KBM-7 (cell line): ENCODE data around the gene FAM13B.
"Not testable (repeated sequence)": the region's sequence is repeated elsewhere in the genome, so short reads cannot be mapped to it uniquely, and the experiment has no call there.

ENCODE experiments used
- DNase-seq: peaks from one replicate; pipeline ENCODE4 v3.0.0-alpha.2; 2015
- in situ Hi-C: fragments of 300-500 bp; cut with MboI; formaldehyde crosslinking; loops from 2 replicates; pipeline ENCODE4 v1.14.3; 2020; ENCODE audit warnings: low sequenced_read_pairs, low pct_unique_long_range_greater_than_20kb, mixed read lengths

FAM13B gene

DNA sequence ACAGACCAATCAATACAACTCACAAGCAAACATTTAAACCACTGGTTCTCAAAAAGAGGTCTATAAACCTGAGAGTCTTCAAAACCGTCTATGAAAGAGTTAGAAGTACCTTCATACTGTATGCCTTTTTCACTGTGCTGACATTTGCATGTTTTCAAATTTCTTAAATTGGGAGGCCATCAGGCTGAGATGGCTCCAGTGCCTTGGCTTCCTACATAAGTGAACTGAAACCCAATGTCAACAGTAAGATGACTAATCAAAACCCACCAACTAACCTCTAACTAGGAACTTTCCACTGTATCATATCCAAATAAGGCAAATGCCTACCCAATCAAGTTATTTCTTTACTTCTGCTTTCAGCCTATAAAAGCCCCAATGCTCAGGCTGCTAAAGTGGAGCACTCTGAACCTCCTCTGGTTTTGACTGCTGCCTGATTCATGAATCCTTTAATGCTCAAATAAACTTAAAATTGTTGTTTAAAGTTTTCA, 35.1 kb downstream of the FAM13B start:
- in situ Hi-C loops, result no loop called here
- DNase-seq, result peak; percentile 36

DNA sequence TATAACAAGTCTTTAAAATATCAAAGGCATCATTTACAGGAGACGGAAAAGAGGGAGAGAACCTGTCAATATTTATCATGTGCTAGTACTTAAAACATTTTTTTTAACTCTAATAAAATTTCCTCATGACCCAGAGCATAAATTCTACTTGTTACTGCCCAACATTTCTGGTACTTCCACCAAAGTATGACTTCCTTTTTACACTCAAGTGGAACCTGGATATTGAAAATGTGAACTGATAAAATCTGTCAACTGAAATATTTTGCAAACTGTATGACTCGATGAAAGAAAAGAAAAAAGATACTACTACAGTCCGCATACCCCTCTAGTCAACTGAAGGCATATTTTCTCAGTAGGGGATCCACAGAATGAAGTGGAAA, 37.1 kb downstream of the FAM13B start:
- in situ Hi-C loops, result no loop called here
- DNase-seq, result peak; percentile 40

DNA sequence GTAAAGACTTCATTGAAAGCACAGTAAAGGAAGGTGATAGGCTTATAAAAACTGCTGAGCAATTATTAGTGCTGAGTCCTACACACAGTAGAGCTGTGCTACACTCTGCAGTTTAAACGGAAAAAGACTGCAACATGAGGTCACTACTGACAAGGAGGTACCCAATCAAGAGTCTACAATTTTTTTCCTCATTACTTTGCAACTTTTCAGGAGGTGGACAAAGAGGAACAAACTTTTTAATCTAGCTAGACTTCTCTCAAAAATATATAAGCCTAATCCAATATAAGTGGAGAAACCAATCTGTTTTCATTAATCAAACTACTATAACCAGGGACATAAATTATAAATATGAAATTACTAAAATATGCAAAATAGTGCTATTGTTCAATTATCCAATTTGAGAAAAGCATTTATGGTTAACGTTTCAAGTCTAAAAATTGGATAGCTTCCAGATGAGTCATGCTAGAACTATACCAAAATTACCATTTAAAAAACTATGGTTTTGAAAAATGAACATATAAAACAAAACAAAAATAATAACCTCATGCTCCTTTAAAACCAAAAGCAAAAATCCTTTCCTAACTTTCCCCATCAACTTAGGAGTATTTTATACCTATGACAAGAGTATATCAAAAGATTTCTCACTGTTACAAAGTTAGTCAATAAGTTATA, 37.7 kb downstream of the FAM13B start:
- in situ Hi-C loops, result no loop called here
- DNase-seq, result peak; percentile 69

DNA sequence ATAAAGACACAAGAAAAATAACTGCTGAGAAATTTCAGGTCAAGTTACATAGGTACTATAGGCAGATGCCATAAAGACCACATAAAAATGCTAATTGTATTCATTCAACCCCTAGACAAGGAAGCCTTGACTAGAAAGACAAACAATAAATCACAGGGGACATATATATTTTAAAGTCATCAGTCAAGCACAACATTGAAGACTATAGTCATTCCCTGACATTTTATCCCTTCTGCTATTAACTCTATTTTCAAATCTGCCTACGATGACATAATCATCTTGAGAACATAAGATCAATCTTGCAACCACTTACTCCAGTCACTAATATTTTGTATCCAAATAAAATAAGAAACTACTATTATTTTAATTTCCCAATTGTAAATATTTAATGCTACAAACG, 38.3 kb downstream of the FAM13B start:
- in situ Hi-C loops, result no loop called here
- DNase-seq, result no peak

DNA sequence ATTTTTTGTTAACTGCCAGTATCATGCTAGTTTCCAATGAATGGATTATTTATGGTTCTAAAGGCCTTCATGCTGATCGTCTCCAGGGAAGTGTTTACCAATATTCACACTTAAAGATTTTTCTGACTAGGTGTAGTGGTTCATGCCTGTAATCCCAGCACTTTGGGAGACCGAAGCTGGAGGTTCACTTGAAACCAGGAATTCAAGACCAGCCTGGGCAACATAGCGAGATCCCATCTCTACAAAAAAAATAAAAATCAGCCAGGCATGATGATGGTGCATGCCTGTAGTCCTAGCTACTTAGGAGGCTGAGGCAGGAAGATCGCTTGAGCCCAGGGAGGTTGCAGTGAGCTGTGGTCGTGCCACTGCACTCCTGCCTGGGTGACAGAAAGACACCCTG, 43.5 kb downstream of the FAM13B start:
- DNase-seq, result no peak
- in situ Hi-C loops, result no loop called here

DNA sequence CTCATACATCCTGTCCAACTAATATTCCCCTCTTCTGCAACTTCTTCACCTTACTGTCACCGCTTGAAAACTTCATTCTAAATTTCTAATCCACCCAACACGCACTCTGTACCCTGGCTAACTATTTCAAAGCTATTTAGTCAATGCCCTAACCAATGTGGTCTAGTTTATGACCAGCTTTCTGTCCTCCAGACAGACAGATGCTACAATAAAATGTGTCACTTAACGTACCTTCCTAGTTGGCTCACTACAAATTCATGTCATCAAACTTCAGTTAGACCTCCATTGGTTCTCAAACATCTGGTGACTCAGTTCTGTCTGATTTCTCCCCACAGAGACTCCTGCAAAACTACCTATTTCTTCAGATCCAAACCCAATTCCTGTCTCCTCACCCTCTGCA, 57.7 kb downstream of the FAM13B start:
- DNase-seq, result no peak
- in situ Hi-C loops, result no loop called here

DNA sequence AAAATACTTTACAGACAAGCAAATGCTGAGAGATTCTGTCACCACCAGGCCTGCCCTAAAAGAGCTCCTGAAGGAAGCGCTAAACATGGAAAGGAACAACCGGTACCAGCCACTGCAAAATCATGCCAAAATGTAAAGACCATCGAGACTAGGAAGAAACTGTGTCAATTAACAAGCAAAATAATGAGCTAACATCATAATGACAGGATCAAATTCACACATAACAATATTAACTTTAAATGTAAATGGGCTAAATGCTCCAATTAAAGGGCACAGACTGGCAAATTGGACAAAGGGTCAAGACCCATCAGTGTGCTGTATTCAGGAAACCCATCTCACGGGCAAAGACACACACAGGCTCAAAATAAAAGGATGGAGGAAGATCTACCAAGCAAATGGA, 62.5 kb downstream of the FAM13B start:
- DNase-seq, in situ Hi-C loops: not testable (repeated sequence)

DNA sequence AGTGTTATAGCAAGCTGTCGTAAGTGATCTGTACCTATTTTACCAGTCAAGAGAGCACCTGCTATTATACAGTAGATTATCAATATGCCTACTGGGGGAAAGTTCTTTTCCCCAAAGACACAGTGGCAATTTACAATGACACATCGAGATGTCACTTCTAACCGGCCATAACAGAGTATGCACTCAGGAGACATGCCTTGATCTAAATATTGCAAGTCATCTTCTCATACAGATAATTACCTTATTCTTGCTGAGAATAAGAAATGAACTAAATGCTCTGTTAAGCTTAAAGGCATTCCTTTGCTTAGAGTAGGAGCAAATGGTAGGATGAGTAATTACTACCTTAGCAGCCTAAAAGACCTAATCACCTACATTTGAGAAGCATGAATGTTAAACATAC, 72.1 kb downstream of the FAM13B start:
- in situ Hi-C loops, result no loop called here
- no peak for DNase-seq

DNA sequence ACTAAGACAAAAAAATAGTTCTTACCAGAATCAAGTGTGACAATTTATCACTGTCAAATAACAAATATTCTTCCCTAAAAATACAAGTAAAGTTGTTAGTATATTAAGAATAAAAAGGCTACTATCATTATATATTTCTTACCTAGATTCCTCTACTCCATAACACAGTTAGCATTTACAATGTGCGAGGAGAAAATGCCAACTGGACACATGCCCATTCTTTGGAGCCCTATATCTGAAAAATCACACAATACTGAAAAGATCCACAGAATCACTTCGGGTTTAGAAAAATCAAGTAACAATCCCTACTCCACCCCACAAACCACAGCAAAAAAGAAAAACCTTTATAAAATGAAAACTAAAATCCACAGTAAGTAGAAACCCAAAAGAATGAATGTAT, 72.7 kb downstream of the FAM13B start:
- no peak for DNase-seq
- in situ Hi-C loops, result no loop called here

DNA sequence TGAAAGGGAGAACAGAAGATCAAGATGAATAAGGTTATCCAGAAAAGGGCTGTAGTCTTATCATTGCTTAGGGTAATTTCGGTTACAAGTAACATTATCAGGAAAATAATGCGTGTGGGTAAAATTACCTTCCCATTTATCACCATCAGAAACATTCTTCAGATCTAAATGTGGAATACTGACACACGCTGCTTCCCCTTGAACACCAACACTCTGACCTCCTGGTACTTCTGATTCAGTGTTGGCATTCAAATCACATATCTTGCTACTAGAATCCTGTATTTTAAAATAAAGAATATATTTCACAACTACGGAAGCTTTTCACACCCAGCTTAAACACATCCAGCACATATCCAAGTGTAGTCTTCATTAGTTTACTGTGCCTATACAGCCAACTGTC, 73.4 kb downstream of the FAM13B start:
- DNase-seq, result no peak
- in situ Hi-C loops, result no loop called here

DNA sequence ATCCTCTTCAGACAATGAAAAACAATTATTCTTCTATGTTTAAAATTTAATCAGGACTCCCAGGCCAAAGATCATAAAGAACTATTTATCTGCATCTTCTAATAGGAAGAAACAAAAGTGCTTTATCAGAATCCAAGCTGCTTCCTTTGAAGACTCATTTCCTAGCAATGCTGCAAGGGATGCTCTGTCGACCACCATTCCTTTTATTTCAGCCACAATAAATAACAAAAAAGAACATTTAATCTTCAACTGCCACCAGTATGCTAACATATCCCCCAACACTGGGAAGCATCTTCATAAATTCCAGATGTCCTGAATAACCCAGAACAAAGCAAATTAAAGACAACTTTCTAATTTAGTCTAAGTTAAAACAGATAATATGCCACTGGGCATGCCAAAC, 74.9 kb downstream of the FAM13B start:
- in situ Hi-C loops, result no loop called here

DNA sequence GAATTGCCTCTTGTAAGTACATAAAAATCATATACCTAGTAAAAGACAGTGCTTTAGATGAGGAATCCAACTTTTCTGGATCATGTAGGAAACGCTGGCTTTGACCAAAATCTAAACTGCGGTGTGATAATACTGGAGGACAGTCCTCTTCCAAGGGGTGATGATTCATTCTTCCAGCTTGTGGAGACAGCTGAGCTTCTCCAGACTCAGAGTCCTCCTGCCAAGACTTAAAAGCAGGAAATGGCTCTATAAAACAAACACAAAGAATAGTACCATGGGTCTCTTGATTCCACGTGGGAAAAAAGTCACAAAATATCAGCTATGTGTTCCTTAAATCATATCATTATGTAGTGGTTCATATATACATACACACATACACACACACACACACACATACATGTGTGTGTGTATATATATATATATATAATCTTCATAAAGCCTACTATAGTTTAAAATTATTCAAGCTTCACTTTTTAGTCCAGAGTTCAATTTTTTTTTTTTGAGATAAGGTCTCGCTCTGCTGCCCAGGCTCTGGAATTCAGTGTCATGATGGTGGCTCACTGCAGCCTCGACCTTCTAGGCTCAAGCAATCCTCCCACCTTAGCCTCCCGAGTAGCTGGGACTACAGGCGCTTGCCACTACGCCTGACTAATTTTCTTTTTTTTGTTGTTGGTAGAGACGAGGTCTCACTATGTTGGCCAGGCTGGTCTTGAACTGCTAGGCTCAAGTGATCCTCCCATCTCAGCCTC, 78.6 kb downstream of the FAM13B start:
- DNase-seq, result no peak
- in situ Hi-C loops, result no loop called here

More for the DNA sequence above, 74.9 kb downstream of the FAM13B start:
- no peak for DNase-seq

DNA sequence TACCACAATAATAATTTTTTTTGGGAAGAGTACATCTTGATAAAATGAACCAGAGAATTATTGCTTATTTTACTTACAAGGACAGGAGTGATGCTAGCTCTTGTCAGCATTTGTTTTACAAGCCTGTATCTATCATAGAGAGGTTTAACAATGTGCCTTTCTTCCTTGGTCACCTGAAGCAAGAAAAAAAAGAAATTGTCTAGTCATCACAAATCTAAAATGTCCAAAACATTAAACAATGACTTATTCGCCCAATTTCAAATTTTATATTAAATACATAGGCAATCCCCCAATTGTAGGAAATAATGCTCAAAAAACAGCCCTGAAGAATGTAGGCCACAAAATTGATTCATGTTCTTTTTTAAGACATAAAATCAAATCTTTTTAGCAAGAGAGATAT, 87.1 kb downstream of the FAM13B start:
- in situ Hi-C loops, result no loop called here

DNA sequence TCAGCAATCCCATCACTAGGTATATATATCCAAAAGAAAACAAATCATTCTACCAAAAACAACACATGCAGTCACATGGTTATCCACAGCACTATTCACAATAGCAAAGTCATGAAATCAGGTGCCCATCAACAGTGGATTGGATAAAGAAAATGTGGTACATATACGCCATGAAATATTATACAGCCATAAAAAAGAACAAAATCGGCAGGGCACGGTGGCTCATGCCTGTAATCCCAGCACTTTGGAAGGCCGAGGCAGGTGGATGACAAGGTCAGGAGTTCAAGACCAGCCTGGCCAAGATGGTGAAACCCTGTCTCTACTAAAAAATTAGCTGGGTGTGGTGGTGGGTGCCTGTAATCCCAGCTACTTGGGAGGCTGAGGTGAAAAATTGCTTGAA, 88.6 kb downstream of the FAM13B start:
- in situ Hi-C loops, result not testable (repeated sequence)

More for the DNA sequence above, 87.1 kb downstream of the FAM13B start:
- no peak for DNase-seq

DNA sequence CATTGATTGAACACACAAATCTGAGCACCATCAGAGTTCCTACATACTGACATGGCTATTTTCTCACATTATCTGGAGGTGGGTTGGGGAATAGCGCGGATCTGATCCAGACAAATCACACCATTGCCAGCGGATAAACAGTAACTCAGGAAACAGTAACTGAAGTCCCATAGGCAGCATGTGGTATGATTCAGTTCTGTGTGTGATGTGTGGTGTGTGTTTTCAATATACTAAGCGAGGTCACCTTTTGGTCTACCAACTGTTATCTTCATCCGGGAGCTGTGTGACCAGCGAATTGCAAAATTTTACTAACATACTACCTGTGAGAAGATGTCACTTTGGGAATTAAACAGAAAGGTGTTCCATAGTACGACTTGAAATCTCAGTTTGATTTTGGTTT, 93.5 kb downstream of the FAM13B start:
- in situ Hi-C loops, result no loop called here
- DNase-seq, result no peak

More for the DNA sequence above, 88.6 kb downstream of the FAM13B start:
- DNase-seq, result not testable (repeated sequence)

DNA sequence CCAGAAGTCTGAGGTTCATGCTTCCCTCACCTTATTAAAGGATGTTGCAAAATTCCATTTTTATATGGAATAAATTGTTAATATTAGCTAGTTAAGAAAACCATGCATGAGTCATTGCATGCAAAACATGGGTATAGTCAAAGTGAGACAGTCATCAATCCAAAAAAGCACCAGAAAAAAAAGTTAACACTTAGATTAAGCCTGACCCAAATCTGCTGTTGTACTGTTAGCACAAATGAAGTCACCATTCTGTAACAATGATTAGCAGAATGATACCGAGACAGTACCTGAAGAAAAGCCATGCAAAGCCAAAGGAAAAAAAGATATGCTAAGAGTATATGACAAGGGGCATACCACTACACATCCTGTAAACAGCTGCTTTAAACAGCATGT, 94.1 kb downstream of the FAM13B start:
- in situ Hi-C loops, result no loop called here
- no peak for DNase-seq

DNA sequence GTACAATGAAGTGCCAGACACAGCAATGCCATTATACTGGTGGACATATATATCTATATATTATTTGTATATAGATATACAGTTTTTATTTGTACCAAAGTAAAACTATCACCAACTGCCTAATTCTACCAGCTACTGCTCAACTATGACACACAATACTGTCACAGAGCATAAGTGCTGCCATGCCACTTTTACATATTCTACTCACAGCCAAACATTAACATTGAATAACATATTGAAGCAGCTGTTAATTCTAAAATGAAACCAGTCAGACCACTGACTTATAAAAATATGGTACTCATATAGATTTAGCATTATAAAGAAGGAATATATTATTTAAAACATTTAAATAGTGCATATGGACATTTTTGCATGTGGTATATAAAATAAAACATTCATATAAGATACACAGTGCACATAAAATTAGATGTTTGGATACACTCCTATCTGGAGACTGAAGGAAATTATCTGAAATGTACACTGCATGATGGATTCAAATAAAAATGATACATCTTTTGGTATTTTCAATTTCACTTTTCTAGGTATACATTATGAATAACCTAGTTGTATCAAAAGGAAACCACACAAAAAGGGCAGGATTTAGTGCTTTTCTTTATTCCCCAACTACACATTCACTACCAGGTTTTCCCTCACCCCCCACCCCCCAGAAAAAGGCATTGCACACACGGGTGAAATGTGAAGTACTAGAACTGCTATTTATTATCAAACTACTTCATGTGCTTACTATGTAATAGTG, 94.7 kb downstream of the FAM13B start:
- in situ Hi-C loops, result no loop called here
- DNase-seq, result no peak

DNA sequence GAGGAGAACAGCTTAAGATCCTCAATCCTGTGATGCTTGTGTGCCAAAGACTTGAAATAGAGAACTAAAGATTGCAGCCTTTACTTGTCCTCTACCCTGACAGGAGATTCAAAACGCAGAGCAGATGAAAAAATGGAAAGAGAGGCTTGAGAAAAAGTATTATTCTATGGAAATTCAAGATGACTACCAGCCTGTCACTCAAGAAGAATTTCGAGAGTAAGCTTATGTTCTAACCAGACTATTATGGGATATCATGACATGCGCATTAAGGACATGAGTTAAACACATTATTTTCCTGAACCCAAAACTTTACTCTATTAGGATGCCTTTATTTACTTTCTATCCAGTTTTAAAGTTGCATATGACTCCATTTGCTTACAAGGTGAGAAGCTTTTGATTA, 97.2 kb downstream of the FAM13B start:
- in situ Hi-C loops, result no loop called here
- DNase-seq, result no peak

DNA sequence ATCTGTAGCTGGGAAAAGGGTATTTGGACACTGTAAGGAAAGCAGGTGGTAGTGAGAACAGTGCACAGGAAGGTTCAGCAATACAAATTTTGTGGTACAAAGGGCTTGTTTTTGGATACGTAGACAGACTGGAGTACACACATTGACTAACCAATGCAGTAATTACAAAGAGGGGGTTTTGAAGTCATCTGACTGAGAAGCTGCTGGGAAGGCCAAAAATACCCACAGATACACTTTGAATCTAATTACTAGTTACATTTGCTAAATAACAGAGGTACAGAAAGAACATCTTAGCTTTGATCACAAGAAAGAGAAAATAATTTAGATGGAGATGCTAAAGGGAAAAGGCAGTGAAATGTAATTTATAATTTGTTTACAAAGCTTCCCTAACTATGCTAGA, 97.7 kb downstream of the FAM13B start:
- in situ Hi-C loops, result no loop called here
- DNase-seq, result no peak

DNA sequence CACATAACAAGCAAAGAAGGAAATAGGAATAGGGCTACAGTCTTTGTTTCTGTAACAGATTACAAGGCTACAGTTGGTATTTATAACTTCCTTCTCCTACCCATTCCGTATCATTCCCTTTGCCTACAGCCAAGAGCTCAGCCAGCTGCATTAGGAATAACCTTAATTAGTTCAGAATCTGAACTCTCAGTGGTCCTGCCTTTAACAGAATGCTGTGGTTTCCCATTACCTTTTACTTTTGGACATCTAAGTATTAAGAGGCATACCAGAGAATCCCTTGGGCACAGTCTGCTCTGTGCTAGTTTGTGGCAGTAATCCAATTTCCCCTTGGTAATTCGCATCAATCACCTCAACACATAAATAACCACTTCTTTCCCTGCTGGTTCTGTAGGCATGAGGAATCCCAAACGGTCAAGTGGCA, 99.4 kb downstream of the FAM13B start:
- no peak for DNase-seq
- in situ Hi-C loops, result no loop called here
